ENCODE results near the gene TICAM2.

Gene TICAM2

GRCh38 chr5:115531380-115531779, 70.9 kb downstream of the TICAM2 start:
- no peak for DNase-seq

GRCh38 chr5:115530426-115530825, 71.9 kb downstream of the TICAM2 start:
- DNase-seq = no peak
